NCI-H1092 treated with DMSO at 0.1 percent for 48 hours (cell line): ENCODE data around the gene TRIO.

Experiments used
- DNase-seq: peaks from one replicate; lab custom pipeline; 2025; lab: John Stamatoyannopoulos, UW

Gene TRIO

DNA sequence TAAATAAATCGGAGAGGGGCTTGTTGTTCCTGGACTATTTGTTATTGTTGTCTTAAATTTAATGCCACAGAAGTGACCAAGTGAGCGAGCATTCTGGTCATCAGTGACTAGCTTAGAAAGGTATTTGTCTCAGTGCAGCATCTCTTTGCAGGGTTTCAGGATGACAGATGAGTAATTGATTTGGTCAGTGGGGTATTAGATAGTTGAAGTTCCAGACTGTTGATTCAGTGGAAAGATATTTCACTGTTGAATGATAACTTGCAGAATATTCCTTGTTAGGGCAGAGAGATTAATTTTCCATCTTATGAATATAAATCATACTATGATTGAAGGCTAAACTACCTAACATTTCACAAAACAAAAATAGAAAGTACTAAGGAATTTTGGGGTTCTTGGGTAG lies 122.4 kb downstream of the TRIO start:
- no peak for DNase-seq

DNA sequence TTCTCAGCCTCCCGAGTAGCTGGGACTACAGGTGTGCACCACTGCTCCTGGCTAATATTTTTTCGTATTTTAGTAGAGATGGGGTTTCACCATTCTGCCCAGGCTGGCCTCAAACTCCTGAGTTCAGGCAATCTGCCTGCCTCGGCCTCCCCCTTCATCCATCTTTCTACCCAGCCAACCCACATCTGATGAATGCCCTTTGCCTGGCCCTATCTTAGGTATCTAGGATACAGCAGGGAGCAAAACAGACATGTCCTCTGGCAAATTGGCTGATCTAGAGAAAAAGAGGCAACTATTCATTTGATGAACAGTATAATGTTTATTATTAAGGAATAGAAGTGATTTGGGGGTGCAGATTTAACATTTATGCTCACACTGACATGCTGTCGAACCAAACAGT lies 123.0 kb downstream of the TRIO start:
- no peak for DNase-seq

DNA sequence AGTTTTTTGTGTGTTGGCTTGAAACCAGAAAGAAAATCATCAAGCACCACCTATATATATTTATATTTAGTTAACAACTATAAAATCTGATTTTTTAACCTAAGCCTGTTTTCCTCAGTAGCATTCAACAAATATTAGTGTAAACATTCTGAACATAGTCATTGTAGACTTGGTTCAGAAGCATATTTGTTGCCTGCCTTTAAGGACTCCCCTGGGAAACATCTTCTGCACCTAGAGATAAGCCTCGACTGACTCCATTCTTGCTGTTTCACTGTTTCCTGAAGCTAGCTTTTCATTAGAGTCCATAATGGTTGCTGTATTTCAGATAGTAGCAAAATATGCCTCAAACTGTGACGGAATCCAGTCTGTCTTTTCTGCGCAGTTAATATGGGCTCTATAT lies 123.5 kb downstream of the TRIO start:
- no peak for DNase-seq

DNA sequence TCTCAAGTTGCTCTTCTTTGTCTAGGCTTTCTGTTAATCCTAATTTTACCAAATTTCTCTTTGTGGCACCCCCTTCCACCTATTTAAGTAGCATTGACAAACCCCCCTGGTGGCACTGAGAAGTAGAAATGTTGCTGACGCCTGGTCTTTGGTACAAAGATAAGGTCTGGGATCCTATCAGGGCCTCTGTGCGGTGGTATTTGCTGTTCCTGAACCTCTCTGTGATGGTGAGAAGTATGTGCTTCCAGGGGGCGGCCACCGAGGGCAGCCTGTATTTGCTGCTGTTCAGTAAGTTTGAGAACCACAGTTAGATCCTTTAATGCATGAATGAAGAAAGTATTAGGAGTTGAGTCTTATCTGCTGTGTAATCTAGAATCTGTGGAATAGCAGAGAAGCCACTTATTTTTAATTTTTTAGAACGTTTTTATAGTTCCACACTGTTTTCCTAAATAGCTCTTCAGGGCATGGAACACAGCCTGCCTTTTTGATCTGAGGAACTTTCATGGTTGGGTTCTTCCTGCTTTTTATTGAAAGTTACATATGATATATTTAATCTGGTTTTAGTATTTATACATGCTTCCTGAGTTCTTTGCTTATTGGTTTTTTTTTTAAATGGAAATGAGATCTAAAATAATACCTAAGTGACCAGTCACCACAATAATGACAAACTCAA lies 124.2 kb downstream of the TRIO start:
- DNase-seq, result no peak

DNA sequence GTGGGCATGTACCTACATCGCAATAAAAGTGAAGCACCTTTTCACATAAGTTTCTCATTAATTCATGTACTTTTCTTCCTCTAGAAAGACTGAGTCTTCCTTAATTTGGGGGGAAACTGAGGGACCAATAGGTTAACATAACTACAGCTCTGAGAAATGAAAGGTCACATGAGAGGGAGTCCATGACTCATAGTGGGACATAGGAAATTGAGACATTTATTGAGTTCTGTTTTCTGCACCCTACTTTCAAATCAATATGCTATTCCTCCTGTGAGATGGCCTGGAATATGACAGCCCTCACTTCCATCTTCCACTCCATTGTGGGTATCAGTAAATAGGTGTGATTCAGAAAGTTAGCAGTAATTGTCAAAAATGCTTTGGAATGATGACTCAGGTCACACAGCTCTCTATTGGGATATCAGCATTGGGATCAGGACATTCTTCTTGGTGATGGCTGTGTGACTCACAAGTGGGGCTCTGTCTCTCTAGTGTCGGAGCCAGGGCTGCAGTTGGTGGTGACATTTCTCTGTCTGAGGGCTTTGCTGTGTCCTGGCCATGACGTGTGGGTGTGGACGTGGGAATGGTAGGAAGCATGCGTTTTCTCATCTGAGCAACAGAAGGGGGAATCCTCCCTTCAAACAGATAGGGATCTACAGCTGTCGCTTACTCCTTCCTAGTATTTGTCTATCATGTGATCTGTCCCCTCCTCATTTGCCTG lies 125.0 kb downstream of the TRIO start:
- no peak for DNase-seq

DNA sequence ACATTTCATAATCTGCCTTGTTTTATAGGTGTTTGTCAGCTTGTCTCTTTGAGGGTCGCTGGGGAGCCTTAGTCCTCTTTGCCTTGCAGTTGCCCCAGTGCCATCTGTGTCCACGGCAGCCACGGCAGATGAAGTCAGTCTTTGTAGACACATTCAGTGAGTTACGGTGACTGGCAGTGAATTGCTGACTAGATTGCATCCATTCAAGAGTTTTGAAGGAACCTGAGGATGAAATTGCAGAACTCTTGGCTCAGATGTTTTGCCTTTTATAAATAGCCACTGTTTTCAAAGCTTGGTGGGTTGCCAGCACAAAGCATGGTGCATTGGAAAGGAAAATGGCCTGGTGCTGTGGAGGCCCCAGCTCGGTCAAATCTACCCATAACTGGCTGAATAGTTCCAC lies 125.6 kb downstream of the TRIO start:
- no peak for DNase-seq

DNA sequence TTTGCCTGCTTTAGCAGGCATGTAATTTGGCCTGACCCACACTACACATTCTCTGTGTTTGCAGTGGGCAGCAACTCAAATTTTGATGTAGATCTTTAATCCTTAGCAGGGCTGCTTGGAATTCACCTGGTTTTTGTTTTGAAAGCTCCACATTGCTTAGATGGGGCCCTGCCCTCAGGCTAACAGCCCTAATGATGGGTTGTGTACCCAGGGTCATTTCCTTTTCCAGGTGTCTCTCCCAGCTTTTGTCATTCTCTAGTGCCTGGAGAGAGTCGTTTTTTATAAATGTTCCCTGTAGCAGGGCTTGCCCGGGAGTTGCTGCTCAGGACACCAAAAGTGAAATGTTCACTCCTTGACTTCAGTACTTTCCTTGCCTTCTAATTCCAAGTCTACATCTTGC lies 126.3 kb downstream of the TRIO start:
- DNase-seq, result no peak

DNA sequence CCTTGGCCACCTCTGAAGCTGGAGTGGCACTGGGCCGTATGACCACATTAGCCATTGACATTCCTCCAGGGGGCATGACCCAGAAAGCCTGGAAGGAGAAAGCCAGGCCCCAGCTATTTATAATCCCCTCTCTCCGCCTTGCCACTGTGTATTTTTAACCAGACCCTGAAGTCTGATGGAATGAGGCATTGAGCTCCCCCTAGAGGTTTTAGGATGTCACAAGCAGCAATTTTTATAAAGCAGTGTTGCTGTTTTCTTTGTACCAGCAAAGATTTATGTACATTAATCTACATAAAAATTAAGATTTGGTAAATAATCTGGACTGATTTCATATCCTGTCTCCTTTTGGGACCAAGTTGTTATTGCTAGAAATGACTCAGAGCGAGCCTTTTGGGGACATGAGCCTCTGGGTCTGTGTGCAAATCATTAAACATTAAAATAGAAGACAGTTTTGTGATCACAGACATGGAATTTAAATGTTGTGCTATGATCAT lies 127.1 kb downstream of the TRIO start:
- DNase-seq, result peak; percentile 56

DNA sequence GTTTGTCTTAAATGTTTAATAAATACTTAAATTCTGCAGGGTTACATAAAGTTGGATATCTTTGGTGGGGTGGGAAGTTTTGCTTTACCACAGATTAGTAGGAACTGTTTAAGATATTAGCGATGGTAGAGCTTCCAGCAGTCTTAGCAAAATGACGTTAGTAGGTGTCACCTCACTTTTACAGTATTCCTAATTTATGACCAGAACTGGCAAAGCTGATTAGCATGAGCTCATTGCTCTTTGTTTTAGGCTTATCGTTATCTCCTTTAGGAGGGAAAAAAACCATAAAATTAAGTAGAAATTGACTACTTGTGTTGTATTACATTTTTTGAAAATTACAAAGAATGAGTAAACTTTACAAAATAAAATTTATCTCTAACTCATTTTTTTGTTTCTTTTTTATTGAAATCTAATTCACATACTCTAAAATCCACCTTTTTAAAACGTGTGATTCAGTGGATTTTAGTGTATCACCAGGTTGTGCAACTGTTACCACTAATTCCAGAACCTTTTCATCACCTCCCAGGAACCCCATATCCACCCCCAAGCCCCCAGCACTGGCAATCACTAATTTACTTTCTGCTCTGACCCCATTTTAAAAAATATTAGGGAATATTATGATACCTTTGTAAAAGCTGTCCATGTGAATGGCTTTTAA lies 129.5 kb downstream of the TRIO start:
- DNase-seq, result no peak

DNA sequence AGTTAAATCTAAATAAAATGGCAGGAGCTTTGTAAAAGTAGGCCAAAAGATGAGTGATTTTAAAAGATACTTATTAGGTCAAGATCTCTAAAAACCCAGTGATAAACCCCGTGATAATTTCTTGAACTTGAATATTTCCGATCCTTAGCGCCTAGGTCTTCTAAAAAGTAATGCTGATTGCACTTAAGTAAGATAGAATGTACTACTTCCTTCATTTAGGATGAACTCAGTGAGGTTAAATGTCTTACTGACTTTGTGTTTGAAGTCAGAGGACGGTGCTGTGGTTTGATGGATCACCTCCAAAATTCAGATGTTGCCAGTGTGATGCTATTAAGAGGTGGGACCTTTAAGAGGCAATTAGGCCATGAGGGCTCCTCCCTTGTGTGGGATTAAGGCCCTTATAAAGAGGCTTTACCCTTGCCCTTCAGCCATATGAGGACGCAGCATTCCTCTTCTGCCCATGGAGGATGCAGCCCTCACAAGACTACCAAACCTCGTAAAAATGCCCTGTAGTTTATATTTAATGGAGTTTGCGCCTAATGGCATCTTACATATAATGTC lies 130.1 kb downstream of the TRIO start:
- DNase-seq, result no peak

DNA sequence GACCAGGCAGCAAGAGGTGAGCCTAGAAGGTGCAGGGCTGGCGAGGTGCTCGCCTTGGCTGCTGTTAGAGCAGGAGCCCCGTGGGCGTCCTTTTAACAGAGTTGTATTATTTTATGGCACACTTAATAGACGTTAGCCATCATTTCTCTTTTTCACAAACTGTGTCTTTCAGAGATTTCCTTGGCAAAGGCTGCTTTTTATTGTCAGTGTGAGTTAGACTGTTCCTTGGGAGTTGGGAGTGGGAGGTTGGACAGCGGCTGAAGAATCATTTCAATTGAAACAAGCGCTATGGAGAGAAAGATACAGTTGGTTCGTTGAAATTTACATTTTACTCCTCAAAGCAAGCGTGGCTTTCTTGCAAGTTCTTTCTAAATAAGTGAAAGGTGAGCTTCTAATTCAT lies 133.2 kb downstream of the TRIO start:
- DNase-seq, result no peak

DNA sequence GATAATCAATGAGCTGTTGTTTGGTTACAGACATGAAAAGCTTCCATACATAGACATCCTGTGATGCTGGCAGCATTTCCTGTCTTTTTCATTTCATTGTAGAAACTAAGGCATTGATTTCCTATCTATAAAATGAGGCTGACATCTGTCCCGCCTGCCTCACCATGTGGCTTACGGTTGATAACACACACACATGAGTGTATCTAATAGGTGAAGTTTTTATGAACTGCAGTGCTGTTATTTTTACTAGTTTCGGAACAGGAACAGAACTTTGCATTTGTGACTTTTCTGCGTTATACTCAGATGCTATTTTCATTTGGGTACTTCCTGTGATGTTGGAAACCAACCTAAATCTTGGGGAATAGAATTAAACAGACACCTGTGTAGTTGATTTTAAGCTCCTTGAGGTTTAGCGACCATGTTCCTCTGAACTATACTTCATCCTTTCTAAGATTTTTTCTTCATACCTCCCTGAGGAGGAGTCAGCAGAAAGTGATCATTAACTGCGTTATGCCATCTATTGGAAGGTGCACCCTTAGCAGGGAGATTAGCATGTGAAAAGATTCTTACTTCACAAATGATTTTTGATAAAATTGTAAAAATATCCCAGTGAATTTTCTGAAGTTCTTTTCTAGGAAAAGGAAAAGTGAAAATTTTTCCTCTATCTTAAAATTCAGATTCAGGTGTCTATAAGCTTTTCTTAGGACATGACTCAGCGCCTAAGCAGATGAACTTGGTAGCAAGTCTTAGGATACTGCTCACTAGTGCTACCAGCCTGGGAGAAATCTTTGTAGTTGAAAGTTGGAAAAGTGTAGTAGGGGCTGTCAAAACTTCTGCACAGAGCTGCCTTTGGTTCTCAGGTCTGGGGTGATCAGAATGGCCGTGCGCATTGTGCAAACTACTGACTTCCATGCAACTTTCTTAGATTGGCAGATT lies 134.5 kb downstream of the TRIO start:
- no peak for DNase-seq

DNA sequence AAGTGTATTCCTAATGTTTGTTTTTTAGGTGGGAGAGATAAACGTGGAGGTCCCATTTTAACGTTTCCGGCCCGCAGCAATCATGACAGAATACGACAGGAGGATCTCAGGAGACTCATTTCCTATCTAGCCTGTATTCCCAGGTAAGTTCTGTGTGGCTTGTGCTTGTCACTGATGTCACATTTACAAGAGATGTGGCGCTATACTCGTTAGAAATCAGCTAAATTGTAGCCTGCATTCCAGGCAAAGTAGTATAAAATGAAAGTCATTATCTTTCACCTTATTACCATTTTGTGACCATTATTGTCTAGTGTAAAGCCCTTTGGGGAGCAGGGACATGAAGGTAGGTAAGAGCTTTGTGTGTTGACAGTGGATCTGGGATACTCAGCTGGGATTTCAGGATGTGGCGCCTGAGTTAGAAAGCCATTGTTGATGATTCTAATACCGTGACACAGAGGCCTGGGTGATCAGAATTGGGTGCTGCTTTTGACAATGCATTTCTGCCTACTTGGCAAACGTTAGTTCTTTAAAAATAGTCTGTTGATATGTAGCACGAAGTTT lies 137.2 kb downstream of the TRIO start:
- no peak for DNase-seq

DNA sequence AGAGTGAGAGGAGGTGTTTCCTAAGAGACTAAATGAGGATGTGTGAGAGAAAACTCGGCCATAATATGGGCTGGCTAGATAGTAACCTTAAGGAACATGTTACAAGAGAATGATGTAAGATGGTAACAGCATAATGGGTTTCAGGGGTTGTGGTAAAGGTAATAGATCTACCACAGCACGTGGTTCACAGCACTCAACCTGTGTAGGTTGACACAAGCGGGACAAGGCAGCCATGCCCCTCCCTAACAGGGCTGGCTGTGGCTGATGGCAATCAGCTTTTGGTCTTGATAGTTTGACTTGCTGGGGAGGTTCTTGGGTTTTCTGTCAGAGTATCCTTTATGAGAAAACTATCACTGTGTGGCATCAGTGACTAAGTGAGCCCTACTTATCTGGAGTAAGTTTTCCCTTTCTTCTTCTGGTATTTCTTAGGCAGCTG lies 138.6 kb downstream of the TRIO start:
- DNase-seq, result no peak

DNA sequence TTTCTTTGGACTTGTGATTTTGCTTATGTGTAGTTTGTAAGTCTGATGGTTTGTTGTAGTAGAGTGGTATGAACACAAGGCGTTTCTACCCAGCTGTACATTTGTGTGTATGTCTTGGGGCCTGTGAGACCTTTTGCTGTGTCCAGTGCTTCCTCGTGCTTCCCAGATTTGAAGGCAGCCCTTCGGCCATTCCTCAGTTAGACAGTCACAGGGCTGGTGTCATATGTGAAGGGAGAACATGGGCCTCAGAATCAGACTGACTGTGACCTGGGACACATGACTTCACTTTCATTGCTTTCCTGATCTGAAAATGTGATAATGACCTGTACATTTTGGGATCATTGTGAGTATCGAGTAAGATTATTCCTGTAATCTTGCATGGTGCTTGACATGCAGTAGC lies 140.0 kb downstream of the TRIO start:
- DNase-seq, result no peak

DNA sequence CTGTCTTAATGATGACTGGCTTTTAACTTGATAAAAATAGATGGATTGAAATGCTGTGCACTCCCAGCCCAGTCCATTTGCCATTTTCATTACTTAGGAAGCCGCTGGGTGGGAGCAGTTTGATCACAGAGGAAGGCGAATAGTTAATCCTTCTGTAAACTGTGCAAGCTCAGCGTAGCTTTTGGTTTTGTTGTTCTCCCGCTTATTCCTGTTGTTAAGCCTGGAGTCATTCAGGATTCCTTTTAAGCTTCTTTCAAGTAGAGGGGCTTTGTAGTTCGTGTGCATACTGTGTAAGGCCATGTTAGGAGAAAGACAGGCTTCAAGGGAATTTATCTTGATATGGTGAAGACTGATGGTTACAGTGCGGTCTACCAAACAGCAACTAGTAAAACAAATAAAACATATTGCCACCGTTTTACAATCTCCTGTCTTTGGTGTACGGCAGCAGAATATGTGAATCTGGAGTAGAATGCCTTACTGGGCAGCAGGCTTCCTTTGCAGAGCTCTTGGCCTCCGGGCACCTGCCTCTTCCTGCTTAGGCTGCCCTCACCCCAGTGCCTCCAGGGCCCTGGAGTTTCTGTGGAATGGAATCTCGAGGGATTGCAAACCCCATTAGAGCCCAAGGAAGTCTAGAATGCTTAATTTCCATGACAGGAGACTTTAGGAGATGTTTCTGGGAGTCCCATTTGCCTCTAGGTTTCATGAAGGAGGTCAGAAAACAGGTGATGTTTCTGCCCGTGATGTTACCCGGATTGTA lies 141.4 kb downstream of the TRIO start:
- no peak for DNase-seq

DNA sequence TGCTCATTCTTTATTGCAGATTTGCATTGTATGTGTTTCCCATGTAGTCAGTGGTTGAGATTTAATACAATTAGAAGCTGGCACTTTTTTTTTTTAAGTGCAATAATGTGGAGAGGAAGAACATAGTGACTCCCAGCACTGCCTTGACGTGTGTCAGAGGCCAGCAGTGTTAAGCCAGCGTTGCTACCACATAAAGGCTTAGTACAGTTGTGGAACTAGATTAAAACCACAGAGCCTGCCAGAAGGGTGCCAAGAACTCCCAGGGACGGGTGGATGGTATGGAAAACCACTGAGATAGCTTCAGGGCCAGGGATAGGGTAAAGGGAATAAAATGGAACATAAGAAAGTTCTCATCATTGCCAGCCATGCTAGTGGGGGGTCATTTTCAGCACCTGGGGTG lies 142.9 kb downstream of the TRIO start:
- no peak for DNase-seq

DNA sequence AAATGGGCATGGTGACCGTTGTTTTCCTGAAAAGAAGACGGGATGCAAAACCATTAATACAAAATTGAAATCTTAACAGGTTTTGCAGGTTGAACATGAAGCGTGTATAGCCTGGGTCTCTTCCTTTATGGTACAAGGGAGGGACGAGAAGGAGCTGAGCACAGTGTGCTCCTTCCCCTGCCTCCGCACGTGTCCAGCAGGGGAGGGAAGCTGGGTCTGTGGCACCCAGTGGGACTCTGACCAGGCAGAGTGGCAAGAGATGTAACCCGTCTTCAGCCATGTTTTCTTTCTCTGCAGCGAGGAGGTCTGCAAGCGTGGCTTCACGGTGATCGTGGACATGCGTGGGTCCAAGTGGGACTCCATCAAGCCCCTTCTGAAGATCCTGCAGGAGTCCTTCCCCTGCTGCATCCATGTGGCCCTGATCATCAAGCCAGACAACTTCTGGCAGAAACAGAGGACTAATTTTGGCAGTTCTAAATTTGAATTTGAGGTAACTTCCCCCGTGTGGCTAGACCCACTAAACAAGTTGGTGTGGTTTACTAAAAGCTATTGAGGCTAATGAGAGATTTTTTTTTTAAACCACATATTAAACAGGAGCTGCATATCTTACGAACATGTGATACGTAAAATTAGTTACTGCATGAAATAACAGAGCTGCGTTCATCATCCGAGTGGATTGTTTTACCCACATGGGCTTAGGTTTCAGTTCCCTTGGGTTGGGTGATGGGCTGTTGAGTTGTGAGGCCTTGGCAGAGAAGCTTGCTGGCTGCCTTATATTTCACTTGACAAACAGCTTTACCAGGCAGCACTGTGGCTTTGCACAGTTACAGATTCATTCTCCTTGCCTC lies 143.7 kb downstream of the TRIO start:
- no peak for DNase-seq

DNA sequence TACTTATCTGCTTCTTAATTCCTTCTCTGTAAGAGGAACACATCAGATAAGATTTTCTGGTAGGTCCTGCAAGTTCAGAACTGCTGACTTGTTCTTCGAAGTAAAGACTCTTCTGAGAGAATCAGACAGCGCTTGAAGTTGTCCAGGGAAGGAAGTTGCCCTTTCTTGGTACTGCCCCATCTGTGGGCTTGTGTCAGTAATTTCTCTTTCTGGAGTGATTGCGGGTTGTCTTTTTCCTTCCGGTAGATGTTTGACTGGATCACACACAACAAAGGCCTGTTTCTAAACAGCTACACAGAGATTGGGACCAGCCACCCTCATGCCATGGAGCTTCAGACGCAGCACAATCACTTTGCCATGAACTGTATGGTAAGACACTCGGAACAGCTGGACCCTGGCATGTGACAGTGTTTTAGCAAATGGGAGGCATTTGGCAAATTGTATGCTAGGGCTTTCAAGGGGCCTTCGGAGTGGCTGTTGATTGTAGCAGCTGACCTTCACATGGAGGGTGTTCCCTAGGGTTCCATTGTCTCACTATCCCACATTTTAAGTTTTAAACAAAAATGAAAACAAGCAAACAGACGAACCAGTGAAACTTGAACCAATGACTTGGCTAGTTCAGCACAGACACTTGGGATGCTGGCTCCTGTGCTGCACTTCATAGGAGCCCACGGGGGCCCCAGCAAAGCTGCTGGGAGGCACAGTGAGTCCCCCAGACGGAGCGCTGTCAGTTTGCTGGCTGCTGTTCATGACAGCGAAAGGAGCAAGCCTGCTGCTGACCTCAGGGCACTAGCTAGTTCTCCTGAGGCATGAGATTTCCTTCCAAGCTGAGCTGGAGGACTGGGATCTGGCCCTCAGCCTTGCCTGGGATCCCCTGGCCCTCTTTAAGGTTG lies 149.9 kb downstream of the TRIO start:
- no peak for DNase-seq
